ENCODE results near the gene SERPINE3.

The SERPINE3 gene

DNA sequence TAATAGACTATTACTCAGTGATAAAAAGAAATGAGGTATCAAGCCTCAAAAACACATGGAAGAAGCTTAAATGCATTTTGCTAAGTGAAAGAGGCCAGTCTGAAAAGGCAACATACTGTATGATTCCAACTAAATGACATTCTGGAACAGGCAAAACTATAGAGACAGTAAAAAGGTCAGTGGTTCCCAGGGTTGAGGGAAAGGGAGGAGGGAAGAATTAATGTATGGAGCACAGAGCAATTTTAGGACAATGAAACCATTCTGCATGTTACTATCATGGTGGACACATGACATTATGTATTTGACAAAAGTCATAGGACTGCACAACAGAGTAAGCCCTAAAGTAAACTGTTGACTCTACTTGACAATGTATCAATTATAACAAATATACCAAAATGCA, 5.7 kb upstream of the SERPINE3 start:
- no peak for DNase-seq (ENCODE audit: insufficient read length, low spot score)
- TF ChIP-seq, protein P1, sequence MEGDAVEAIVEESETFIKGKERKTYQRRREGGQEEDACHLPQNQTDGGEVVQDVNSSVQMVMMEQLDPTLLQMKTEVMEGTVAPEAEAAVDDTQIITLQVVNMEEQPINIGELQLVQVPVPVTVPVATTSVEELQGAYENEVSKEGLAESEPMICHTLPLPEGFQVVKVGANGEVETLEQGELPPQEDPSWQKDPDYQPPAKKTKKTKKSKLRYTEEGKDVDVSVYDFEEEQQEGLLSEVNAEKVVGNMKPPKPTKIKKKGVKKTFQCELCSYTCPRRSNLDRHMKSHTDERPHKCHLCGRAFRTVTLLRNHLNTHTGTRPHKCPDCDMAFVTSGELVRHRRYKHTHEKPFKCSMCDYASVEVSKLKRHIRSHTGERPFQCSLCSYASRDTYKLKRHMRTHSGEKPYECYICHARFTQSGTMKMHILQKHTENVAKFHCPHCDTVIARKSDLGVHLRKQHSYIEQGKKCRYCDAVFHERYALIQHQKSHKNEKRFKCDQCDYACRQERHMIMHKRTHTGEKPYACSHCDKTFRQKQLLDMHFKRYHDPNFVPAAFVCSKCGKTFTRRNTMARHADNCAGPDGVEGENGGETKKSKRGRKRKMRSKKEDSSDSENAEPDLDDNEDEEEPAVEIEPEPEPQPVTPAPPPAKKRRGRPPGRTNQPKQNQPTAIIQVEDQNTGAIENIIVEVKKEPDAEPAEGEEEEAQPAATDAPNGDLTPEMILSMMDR (IDR thresholded peaks at IDR 0.05; ENCODE audit: insufficient read depth, missing control alignments): no peak
- no peak for FAIRE-seq

DNA sequence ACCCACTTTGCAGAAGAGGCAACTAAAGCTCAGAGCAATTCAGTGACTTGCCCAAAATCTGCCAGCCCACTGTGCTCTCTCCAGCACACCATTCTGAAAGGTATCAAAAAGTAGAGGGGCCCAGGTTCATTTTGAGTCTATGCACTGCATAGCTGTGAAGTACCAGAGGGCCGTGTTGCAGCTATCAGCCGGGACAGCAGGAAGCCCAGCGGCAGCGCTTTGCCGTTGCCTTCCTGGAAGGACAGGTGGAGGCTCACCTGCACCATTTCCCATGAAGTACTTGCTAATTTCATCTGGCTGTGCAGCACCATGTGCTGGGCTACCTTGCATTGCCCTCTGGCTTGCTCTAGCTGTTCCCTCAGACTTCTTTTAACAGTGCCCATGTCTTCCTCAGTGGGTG, 2.7 kb upstream of the SERPINE3 start:
- TF ChIP-seq, protein P1 (IDR thresholded peaks at IDR 0.05; ENCODE audit: insufficient read depth, missing control alignments): no peak
- FAIRE-seq (no peak), DNase-seq (ENCODE audit: insufficient read length, low spot score) (no peak)

DNA sequence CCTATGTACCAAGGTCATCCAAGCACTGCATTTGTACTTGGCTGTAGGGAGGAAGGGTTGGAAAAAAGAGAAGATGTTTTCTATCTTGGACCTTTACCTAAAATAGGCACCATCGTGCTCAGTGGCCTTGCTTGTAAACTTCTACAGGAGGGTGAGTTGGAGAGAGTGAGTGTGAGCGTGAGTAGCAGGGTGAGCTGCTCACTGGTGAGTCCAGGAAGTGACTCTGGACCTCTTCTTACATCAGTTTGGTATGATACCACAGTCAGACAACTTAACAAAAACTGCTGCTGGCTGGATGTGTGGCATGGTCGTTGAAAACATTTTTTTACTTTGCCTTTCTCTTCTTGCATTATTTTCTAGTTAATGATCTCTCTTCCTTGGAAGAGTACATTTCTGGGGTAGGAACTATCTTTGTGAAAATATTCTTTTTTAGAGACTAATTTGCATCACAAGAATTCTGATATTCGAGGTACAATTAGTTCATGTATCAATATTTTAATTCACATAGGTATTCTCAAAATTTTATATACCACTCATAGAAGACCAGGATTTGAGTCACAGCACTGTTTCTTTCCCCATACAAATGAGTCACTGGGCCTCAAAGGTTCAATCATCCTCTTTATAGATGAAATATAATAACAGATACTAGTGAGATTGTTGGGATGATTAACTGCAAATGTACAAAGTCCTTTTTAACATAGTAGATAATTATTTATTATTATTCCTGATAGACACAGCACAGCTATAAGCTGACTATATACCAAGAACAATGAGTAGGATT, 651 bp downstream of the SERPINE3 start:
- FAIRE-seq: no peak
- DNase-seq (ENCODE audit: insufficient read length, low spot score): no peak
- TF ChIP-seq, protein P1 (IDR thresholded peaks at IDR 0.05; ENCODE audit: insufficient read depth, missing control alignments): no peak

DNA sequence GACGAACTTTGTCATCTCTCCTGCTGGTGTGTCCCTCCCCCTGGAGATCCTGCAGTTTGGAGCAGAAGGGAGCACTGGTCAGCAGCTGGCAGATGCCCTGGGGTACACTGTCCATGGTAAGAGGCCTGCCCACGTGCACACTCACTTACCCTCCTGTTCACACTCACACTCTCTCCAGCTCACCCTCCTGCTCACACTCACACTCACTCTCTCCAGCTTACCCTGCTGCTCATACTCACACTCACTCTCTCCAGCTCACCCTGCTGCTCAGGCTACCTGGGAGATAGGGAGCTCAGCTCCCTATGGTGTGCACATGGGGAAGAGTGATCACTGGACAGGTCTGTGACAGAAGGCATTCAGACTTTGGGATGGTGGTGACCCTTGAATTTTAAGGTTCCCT, 1.7 kb downstream of the SERPINE3 start:
- FAIRE-seq (no peak), DNase-seq (ENCODE audit: insufficient read length, low spot score) (no peak)
- TF ChIP-seq, protein P1 (IDR thresholded peaks at IDR 0.05; ENCODE audit: insufficient read depth, missing control alignments): no peak

DNA sequence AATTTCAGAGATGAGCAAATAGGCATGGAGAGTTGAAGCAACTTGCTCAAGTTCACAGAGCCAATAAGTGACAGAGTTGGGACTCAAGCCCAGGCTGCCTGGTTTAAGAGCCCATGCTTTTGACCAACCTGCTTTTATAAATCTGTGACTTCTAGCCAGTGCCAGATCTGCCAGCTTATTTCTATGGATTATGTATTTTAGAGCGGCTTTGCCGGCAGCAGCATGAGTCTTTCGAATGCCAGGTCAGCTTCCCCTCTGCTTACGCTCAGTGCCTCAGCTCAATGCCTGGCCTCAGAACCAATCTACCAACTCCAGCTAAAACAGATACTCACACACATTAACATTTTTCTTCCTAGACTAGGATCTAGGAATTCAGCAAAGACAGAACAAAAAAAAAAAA, 2.3 kb downstream of the SERPINE3 start:
- FAIRE-seq (peak; percentile 88), DNase-seq (ENCODE audit: insufficient read length, low spot score) (peak; percentile 41)
- TF ChIP-seq, protein P1 (IDR thresholded peaks at IDR 0.05; ENCODE audit: insufficient read depth, missing control alignments): no peak

DNA sequence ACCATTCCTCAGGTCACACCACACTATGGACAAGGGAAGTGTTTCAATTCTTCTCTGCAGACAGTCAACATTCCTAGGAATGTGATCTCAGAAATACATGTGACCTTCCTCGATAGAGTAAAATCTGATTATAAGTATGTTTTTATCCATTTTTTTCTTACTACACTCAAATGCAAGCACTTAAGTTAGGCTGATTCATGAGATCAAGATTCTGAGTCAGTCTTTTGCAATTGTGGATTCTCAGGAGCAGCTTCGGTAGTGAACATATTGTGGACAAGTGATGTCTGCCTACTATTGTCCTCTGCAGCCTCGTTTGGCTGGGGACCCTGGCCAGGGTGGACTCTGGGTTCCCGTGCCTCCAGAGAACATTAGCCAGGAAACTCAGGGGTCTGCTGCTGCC, 3.2 kb downstream of the SERPINE3 start:
- TF ChIP-seq, protein P1 (IDR thresholded peaks at IDR 0.05; ENCODE audit: insufficient read depth, missing control alignments): no peak
- no peak for DNase-seq (ENCODE audit: insufficient read length, low spot score)
- FAIRE-seq: no peak

DNA sequence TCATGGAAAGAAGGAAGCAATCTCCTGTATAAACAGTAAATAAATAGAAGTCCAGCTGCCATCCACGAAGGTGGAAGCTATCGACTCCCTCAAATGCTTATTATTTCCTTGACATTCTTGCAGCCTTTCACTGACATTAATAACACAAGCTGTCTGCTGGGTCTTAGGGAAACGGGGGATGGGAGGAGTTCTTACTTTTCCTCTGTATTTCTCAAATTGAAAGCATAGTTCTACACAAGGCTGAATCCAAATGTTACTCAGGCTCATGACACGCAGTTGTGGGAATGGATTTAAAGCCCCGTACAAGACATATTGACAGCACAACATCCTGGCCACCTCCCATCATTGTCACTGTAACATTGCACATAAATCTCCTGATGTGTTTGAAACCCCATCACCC, 4.0 kb downstream of the SERPINE3 start:
- TF ChIP-seq, protein P1 (IDR thresholded peaks at IDR 0.05; ENCODE audit: insufficient read depth, missing control alignments): no peak
- FAIRE-seq (no peak), DNase-seq (ENCODE audit: insufficient read length, low spot score) (no peak)

All from D721Med (cell line).